Pancreas (tissue), 10 donors: ENCODE data around the gene MYCBPAP. TPM values are rescaled to one million over a fixed set of nuclear protein-coding genes. Genes with fewer than 3 reads are reported as not detected.

Experiments used
- ATAC-seq, 4 donors: fragments of 200-7000 bp; cut with Tn5 transposase; one replicate each; pipeline versions ENCODE4 v1.8.0 to v1.9.1; 2020; ENCODE audit warnings: mild to moderate bottlenecking in 4 of 4, moderate library complexity in 4 of 4
- DNase-seq, 6 donors: peaks; one replicate each; pipeline ENCODE4 v3.0.0-alpha.2; 2020
- FAIRE-seq: peaks from 2 replicates; lab custom pipeline; 2012; peaks lifted over from hg19 to GRCh38; lab: Jason Lieb, UNC
- H3K27ac ChIP-seq, 4 donors: fragments of 200-600 bp; sonication (generic); 1 replicate in 3 of 4; 2 replicates in 1 of 4; pipeline versions ENCODE4 v1.5.0 to v1.8.0; 2020
- H3K27me3 ChIP-seq, 4 donors: fragments of 200-600 bp; one replicate each; pipeline ENCODE4 v1.8.0; 2021
- H3K36me3 ChIP-seq, 3 donors: fragments of 200-600 bp; sonication (generic) in 1 of 3; one replicate each; pipeline versions ENCODE4 v1.5.0 to v1.8.0; 2020 to 2021
- H3K4me1 ChIP-seq, 3 donors: fragments of 200-600 bp; one replicate each; pipeline ENCODE4 v1.8.0; 2021
- H3K4me3 ChIP-seq, 4 donors: fragments of 200-600 bp; sonication (generic) in 2 of 4; one replicate each; pipeline versions ENCODE4 v1.5.0 to v1.8.0; 2020 to 2021
- H3K9me3 ChIP-seq, 4 donors: fragments of 200-600 bp; one replicate each; pipeline ENCODE4 v1.8.0; 2021
- WGBS, 2 donors: extraction: QIAGEN DNeasy Blood & Tissue Kit; methylation state at CpG; one replicate each; pipeline ENCODE4 v1.1.7; 2013; 5-methylcytosine and 5-hydroxymethylcytosine counted together
- intact Hi-C, 3 donors: fragments of 100-400 bp; cut with DNase I; formaldehyde crosslinking; loops; one replicate each; pipeline versions ENCODE4 v1.11.1 to v1.14.2; 2022
- polyA plus RNA-seq, 2 donors: library from polyadenylated mRNA; stranded (reverse); fragments of 200-250 nt; gene quantifications; one replicate each; pipeline ENCODE4 v1.2.3, GENCODE V29; 2013
- total RNA-seq, 6 donors: library from RNA; stranded (reverse); fragmentation: NEBNext Ultra II Directional in 4 of 6; extraction: Animal tissue kit (Norgen Biotek cat#: 25700) in 4 of 6; gene quantifications; one replicate each; pipeline versions ENCODE4 v1.2.1 to v1.2.4, GENCODE V29; 2021 to 2023
- TF ChIP-seq, protein P1 (sequence below), 4 donors: fragments of 200-600 bp; sonication (generic) in 3 of 4; IDR thresholded peaks; one replicate each; pipeline versions ENCODE4 v1.5.0 to v1.8.0; 2021; ENCODE audit warnings: antibody characterized with exemption in 4 of 4
- donor health status: healthy with polysubstance abuse.
- donor health status: DM: no; HTN: no; CAD: no; lungs with moderate emphysema.
- donor health status: DM: no; HTN: no; CAD: no.
- donor health status: control.
- donor health status: control.
- donor health status: Bipolar disorder and iron deficiency.
- donor health status: DM: yes; HTN: yes; CAD: no.
- donor health status: DM: no; HTN: no; CAD: no.
- donor health status: DM: no; HTN: no; CAD: no.
- donor health status: DM: yes; HTN: yes; CAD: no.

The MYCBPAP gene
- total and polyA plus RNA-seq, 8 donors, result 0.43 to 1.7 (median 1.0) TPM

DNA sequence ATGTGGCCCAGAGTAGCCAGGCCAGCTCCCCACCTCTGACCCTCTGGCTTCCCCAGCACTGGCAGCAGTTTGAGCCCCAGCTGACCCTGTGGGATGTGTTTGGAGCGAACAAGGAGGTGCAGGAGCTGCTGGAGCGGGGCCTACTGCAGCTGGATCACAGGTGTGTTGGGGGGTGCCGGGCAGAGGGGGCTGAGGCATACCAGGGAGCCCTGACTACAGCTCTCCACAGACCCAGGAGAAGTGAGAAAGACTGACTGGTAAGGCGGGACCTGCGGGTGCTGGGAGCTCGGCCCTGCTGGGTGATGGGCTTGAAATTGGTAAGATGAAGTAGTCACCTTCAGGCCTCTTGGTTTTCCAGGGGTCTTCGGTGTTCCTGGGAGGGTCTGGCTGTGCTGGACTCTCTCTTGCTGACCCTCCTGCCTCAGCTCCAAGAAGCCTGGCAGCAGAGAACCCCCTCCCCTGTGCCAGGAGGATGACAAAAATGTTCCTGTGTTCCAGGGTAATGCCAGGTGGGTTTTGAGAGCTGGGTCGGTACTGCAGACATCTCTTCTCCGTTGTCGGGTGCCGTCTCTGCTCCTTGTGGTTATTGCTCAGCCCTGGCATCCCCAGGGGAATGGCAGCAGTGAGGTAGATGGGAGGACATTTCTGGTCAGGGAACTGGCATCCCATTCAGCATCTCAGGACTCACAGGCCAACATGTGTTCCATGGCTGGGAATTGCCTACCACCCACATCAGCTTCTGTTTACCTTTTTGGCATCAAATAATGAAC is 23.7 kb upstream of the MYCBPAP start:
- WGBS, 2 donors, result 92% methylated on average over 11 of the region's 11 CpGs
- no peak overlapping the region for H3K27ac ChIP-seq
- no peaks in the 10 kb centered on the region for H3K27me3 ChIP-seq
- ATAC-seq (no peak), FAIRE-seq (no peak), DNase-seq (no peak)
- peaks cover 0 to 25% (median 3%) of the 10 kb centered on the region in 3 donors for H3K36me3 ChIP-seq
- H3K4me1 ChIP-seq, result peaks cover 4 to 15% (median 11%) of the 10 kb centered on the region in 3 donors
- no peak overlapping the region for H3K4me3 ChIP-seq
- TF ChIP-seq, protein P1, sequence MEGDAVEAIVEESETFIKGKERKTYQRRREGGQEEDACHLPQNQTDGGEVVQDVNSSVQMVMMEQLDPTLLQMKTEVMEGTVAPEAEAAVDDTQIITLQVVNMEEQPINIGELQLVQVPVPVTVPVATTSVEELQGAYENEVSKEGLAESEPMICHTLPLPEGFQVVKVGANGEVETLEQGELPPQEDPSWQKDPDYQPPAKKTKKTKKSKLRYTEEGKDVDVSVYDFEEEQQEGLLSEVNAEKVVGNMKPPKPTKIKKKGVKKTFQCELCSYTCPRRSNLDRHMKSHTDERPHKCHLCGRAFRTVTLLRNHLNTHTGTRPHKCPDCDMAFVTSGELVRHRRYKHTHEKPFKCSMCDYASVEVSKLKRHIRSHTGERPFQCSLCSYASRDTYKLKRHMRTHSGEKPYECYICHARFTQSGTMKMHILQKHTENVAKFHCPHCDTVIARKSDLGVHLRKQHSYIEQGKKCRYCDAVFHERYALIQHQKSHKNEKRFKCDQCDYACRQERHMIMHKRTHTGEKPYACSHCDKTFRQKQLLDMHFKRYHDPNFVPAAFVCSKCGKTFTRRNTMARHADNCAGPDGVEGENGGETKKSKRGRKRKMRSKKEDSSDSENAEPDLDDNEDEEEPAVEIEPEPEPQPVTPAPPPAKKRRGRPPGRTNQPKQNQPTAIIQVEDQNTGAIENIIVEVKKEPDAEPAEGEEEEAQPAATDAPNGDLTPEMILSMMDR (IDR thresholded peaks at IDR 0.05), result no peak
- intact Hi-C loops, result loop anchor here (5.0 to 10.0 kb wide), 6 partner anchors 50 to 213 kb away; partner anchors contain the start of gene EPN3 (in 1 of the 3)
- no peaks in the 10 kb centered on the region for H3K9me3 ChIP-seq

- Histone ChIP-seq H3K27me3 (no peaks in the 10 kb centered on the region), H3K4me3 (no peak overlapping the region), H3K4me1 (peaks cover 4 to 6% (median 5%) of the 10 kb centered on the region in 3 donors), H3K27ac (no peak overlapping the region), H3K36me3 (peaks cover 0 to 25% (median 0%) of the 10 kb centered on the region in 3 donors), H3K9me3 (no peaks in the 10 kb centered on the region)
- DNase-seq (no peak), ATAC-seq (peak in 2 of 4 donors; percentile 30 to 36), FAIRE-seq (no peak)
- WGBS, 2 donors, result 74 to 76% methylated on average over 17 of the region's 17 CpGs
- TF ChIP-seq, protein P1 (IDR thresholded peaks at IDR 0.05), result no peak
- intact Hi-C loops, result loop anchor here (5.0 to 10.0 kb wide), 4 partner anchors 47 to 137 kb away; partner anchors contain the start of gene EPN3 (in 1 of the 3)
Observed at GRCh38 chr17:50487213-50488096, 20.8 kb upstream of the MYCBPAP start.

GRCh38 chr17:50488880-50489279 is 19.4 kb upstream of the MYCBPAP start:
- no peak overlapping the region for H3K27ac ChIP-seq
- no peak for FAIRE-seq
- no peaks in the 10 kb centered on the region for H3K4me1 ChIP-seq
- no peak overlapping the region for H3K4me3 ChIP-seq
- TF ChIP-seq, protein P1 (IDR thresholded peaks at IDR 0.05), result no peak
- 87 to 88% methylated on average over 2 of the region's 2 CpGs for WGBS, 2 donors
- no peaks in the 10 kb centered on the region for H3K9me3 ChIP-seq
- peaks cover 0 to 17% (median 0%) of the 10 kb centered on the region in 3 donors for H3K36me3 ChIP-seq
- H3K27me3 ChIP-seq, result no peaks in the 10 kb centered on the region
- ATAC-seq, result no peak
- DNase-seq, result no peak
- intact Hi-C loops, result loop anchor here (5.0 to 10.0 kb wide), 4 partner anchors 46 to 136 kb away; partner anchors contain the start of gene EPN3 (in 1 of the 3)

DNA sequence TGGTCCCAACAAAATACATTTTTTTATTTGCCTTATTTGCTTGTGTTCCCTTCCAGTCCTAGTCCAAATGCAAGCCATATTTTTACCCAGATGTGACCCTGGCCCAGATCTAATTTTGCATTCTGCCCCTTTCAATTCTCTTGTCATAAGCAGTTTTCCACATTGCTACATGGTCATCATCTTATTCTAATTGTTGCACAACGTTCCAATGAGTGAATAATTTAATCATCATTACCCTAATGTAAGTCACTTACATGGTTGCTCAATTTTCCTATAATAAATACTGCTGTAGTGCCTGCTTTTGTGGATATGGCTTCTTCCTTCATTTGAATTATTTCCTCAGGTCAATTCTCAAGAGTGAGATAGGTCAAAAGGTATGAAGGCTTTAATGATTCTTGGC is 16.7 kb upstream of the MYCBPAP start:
- H3K9me3 ChIP-seq, result no peaks in the 10 kb centered on the region

More for the DNA sequence above, 16.7 kb upstream of the MYCBPAP start:
- no peak overlapping the region for H3K4me3 ChIP-seq
- no peak for DNase-seq
- 42 to 58% methylated on average over 1 of the region's 1 CpG for WGBS, 2 donors
- no peak overlapping the region for H3K27ac ChIP-seq
- FAIRE-seq, result no peak
- TF ChIP-seq, protein P1 (IDR thresholded peaks at IDR 0.05), result no peak
- no peak for ATAC-seq
- intact Hi-C loops, result no loop called here
- no peaks in the 10 kb centered on the region for H3K36me3 ChIP-seq
- no peaks in the 10 kb centered on the region for H3K4me1 ChIP-seq
- no peaks in the 10 kb centered on the region for H3K27me3 ChIP-seq
